ENCODE data around the gene GPR42.

The GPR42 gene

GRCh38 chr19:35330475-35330874 is 40.4 kb upstream of the GPR42 start:
- POLR2A ChIA-PET: no interaction called here
- CTCF ChIA-PET: no interaction called here
- no peak for DNase-seq (ENCODE audit: extremely low spot score)
- TF ChIP-seq L3MBTL2 (conservative IDR thresholded peaks at IDR 0.05): no peak
- no peak for TF ChIP-seq SP1 (IDR thresholded peaks at IDR 0.05)
- TF ChIP-seq FOXA1 (IDR thresholded peaks at IDR 0.05): no peak
- TF ChIP-seq FOXM1 (IDR thresholded peaks at IDR 0.05; ENCODE audit: borderline replicate concordance): no peak
- no peak for TF ChIP-seq ZNF384 (IDR thresholded peaks at IDR 0.05)
- no peak for TF ChIP-seq FOXK2 (IDR thresholded peaks at IDR 0.05)
- no peak for TF ChIP-seq HDGF (IDR thresholded peaks at IDR 0.05; ENCODE audit: borderline replicate concordance)
- TF ChIP-seq SUZ12 (IDR thresholded peaks at IDR 0.05): no peak
- TF ChIP-seq ARNT (IDR thresholded peaks at IDR 0.05): no peak
- no peak for TF ChIP-seq ELF4 (IDR thresholded peaks at IDR 0.05)
- no peak for TF ChIP-seq NFRKB (IDR thresholded peaks at IDR 0.05)
- no peak for TF ChIP-seq LEF1 (IDR thresholded peaks at IDR 0.05; ENCODE audit: borderline replicate concordance)
- TF ChIP-seq BHLHE40 (IDR thresholded peaks at IDR 0.05; ENCODE audit: borderline replicate concordance): no peak
- no peak for TF ChIP-seq CTBP1 (IDR thresholded peaks at IDR 0.05; ENCODE audit: borderline replicate concordance)
- TF ChIP-seq PKNOX1 (IDR thresholded peaks at IDR 0.05): no peak
- no peak for TF ChIP-seq TARDBP (IDR thresholded peaks at IDR 0.05)

- TF ChIP-seq ARNT (IDR thresholded peaks at IDR 0.05) (no peak), L3MBTL2 (conservative IDR thresholded peaks at IDR 0.05) (no peak), FOXK2 (IDR thresholded peaks at IDR 0.05) (no peak), ELF4 (IDR thresholded peaks at IDR 0.05) (no peak), BHLHE40 (IDR thresholded peaks at IDR 0.05; ENCODE audit: borderline replicate concordance) (no peak), FOXM1 (IDR thresholded peaks at IDR 0.05; ENCODE audit: borderline replicate concordance) (no peak), NFRKB (IDR thresholded peaks at IDR 0.05) (no peak), TARDBP (IDR thresholded peaks at IDR 0.05) (no peak), HDGF (IDR thresholded peaks at IDR 0.05; ENCODE audit: borderline replicate concordance) (no peak), SUZ12 (IDR thresholded peaks at IDR 0.05) (no peak), PKNOX1 (IDR thresholded peaks at IDR 0.05) (no peak), SP1 (IDR thresholded peaks at IDR 0.05) (no peak), ZNF384 (IDR thresholded peaks at IDR 0.05) (no peak), LEF1 (IDR thresholded peaks at IDR 0.05; ENCODE audit: borderline replicate concordance) (no peak), CTBP1 (IDR thresholded peaks at IDR 0.05; ENCODE audit: borderline replicate concordance) (no peak), FOXA1 (IDR thresholded peaks at IDR 0.05) (no peak)
- ChIA-PET POLR2A (no interaction called here), CTCF (no interaction called here)
Measured at GRCh38 chr19:35331551-35332214, 39.2 kb upstream of the GPR42 start.

GRCh38 chr19:35332817-35333216 is 38.1 kb upstream of the GPR42 start:
- ChIA-PET CTCF (no interaction called here), POLR2A (no interaction called here)
- TF ChIP-seq FOXK2 (IDR thresholded peaks at IDR 0.05): no peak
- no peak for DNase-seq (ENCODE audit: extremely low spot score)

More at GRCh38 chr19:35331551-35332214, 39.2 kb upstream of the GPR42 start:
- no peak for DNase-seq (ENCODE audit: extremely low spot score)

GRCh38 chr19:35334144-35334753 is 36.6 kb upstream of the GPR42 start:
- ChIA-PET POLR2A (no interaction called here), CTCF (interaction anchor here (1.3 kb wide), 1 partner anchor 19 kb away, joined by 3 read pairs; no protein-coding TSS in a partner anchor)
- DNase-seq (ENCODE audit: extremely low spot score): no peak
- TF ChIP-seq HDGF (IDR thresholded peaks at IDR 0.05; ENCODE audit: borderline replicate concordance) (no peak), NFRKB (IDR thresholded peaks at IDR 0.05) (no peak)

- no peak for DNase-seq (ENCODE audit: extremely low spot score)
- no peak for TF ChIP-seq CTBP1 (IDR thresholded peaks at IDR 0.05; ENCODE audit: borderline replicate concordance)
- TF ChIP-seq BHLHE40 (IDR thresholded peaks at IDR 0.05; ENCODE audit: borderline replicate concordance): no peak
- TF ChIP-seq TARDBP (IDR thresholded peaks at IDR 0.05): no peak
- TF ChIP-seq ZNF384 (IDR thresholded peaks at IDR 0.05): no peak
- TF ChIP-seq FOXA1 (IDR thresholded peaks at IDR 0.05): no peak
- TF ChIP-seq SUZ12 (IDR thresholded peaks at IDR 0.05): no peak
- no peak for TF ChIP-seq ARNT (IDR thresholded peaks at IDR 0.05)
- no peak for TF ChIP-seq ELF4 (IDR thresholded peaks at IDR 0.05)
- no peak for TF ChIP-seq FOXK2 (IDR thresholded peaks at IDR 0.05)
- TF ChIP-seq L3MBTL2 (conservative IDR thresholded peaks at IDR 0.05): no peak
- TF ChIP-seq SP1 (IDR thresholded peaks at IDR 0.05): no peak
- CTCF ChIA-PET: no interaction called here
- POLR2A ChIA-PET: no interaction called here
Measured at GRCh38 chr19:35336166-35336955, 34.5 kb upstream of the GPR42 start.

GRCh38 chr19:35337097-35337983 is 33.5 kb upstream of the GPR42 start:
- no peak for TF ChIP-seq NFRKB (IDR thresholded peaks at IDR 0.05)
- TF ChIP-seq LEF1 (IDR thresholded peaks at IDR 0.05; ENCODE audit: borderline replicate concordance): no peak
- no peak for TF ChIP-seq ELF4 (IDR thresholded peaks at IDR 0.05)
- TF ChIP-seq L3MBTL2 (conservative IDR thresholded peaks at IDR 0.05): no peak
- TF ChIP-seq FOXM1 (IDR thresholded peaks at IDR 0.05; ENCODE audit: borderline replicate concordance): no peak
- no peak for TF ChIP-seq HDGF (IDR thresholded peaks at IDR 0.05; ENCODE audit: borderline replicate concordance)
- TF ChIP-seq ZNF384 (IDR thresholded peaks at IDR 0.05): no peak
- TF ChIP-seq FOXK2 (IDR thresholded peaks at IDR 0.05): no peak
- no peak for TF ChIP-seq PKNOX1 (IDR thresholded peaks at IDR 0.05)
- TF ChIP-seq BHLHE40 (IDR thresholded peaks at IDR 0.05; ENCODE audit: borderline replicate concordance): no peak
- TF ChIP-seq FOXA1 (IDR thresholded peaks at IDR 0.05): no peak
- TF ChIP-seq TARDBP (IDR thresholded peaks at IDR 0.05): no peak
- no peak for DNase-seq (ENCODE audit: extremely low spot score)
- CTCF ChIA-PET: interaction anchor here (0.7 kb wide), 1 partner anchor 16 kb away, joined by 7 read pairs; no protein-coding TSS in a partner anchor
- POLR2A ChIA-PET: no interaction called here
